ENCODE measurements around the gene PTPRE.

The PTPRE gene

DNA sequence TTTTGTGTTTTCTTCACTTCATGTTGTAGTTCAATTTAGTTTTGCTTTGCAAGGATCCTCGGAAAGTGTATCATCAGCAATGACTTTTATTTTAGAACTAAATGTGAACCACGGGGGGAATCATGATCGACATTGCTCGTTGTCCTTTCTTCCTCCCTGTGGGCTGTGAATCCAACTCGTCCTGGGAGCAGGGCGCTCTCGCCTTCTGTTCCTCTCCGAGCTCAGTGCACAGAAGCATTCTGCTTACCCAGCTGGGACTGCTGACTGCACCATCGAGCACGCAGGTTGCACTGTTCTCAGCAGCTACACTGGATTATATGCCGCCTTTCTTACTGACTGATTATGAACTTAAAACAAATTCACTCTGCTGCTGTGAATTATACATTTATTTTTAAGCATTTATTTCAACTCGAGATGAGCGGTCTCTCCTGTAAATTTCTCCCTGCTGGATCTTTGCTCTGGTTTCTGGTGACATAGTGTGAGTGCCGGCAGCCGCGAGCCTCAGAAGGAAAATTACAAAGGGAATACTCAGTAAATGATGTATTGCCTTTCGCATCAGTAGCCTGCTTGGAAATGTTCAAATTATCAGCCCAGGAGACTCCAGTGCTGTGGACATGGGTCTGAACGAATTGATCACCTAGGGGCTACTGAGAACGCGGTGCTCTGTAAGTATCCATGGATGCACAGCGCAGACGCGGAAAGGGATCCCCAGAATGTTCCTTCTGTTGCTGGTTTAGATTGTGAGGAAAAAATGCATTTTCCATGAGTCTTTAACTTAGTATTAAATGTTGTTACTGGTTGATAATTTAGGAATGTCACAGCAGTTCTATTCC lies 92.6 kb downstream of the PTPRE start:
- no peak for DNase-seq (ENCODE audit: low read depth in 2 of 2)

- no peak for DNase-seq (ENCODE audit: low read depth in 2 of 2)
These were observed 93.8 kb downstream of the PTPRE start for GRCh38 chr10:128000471-128001362.

DNA sequence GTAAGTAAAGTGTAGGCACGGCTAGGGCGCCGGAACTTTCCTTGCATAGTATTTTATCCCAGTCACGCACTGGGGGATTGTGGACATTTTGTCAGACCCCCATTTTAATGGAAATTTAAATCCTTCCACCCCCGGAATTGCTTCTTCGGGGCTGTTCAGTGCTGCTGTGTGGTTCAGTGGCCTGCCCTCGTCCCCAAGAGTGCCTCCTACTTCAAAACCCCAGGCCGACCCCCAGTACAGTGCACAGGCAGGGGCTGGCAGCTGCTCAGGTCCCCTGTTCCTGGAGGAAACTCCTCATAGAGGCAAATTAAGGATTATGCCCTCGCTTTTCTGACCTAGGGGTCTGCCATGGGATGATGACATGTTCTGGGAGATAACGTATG lies 94.5 kb downstream of the PTPRE start:
- DNase-seq (ENCODE audit: low read depth in 2 of 2), result no peak

- DNase-seq (ENCODE audit: low read depth in 2 of 2), result no peak
These were observed 94.9 kb downstream of the PTPRE start for GRCh38 chr10:128001849-128002248.

- DNase-seq (ENCODE audit: low read depth in 2 of 2), result no peak
These were observed 96.6 kb downstream of the PTPRE start for GRCh38 chr10:128003521-128003920.

- DNase-seq (ENCODE audit: low read depth in 2 of 2), result no peak
These were observed 99.0 kb downstream of the PTPRE start for GRCh38 chr10:128005858-128006257.

- DNase-seq (ENCODE audit: low read depth in 2 of 2), result no peak
These were observed 100.2 kb downstream of the PTPRE start for GRCh38 chr10:128007056-128007455.

DNA sequence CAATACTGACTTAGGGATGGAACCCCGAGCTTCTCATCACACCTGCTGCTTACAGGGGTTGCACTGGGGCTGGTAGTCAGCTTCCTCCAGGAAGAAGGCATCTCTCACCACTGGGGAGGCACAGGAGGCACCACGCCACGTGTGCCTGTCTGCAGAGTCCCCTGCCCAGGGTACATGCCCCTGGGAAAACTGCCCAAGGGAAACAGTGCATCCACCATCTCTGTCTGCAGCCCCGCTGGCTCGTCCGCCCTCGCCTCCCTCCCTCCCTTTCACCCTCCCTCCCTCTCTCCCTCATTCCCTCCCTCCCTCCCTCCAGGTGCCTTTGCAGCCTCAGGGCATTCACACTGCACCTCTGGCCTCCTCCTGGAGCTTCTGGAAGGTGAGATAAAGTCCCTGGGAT lies 101.1 kb downstream of the PTPRE start:
- DNase-seq (ENCODE audit: low read depth in 2 of 2), result no peak

- DNase-seq (ENCODE audit: low read depth in 2 of 2), result no peak
These were observed 101.8 kb downstream of the PTPRE start for GRCh38 chr10:128008521-128009250.

GRCh38 chr10:128009372-128010126 lies 102.6 kb downstream of the PTPRE start:
- DNase-seq (ENCODE audit: low read depth in 2 of 2), result no peak

DNA sequence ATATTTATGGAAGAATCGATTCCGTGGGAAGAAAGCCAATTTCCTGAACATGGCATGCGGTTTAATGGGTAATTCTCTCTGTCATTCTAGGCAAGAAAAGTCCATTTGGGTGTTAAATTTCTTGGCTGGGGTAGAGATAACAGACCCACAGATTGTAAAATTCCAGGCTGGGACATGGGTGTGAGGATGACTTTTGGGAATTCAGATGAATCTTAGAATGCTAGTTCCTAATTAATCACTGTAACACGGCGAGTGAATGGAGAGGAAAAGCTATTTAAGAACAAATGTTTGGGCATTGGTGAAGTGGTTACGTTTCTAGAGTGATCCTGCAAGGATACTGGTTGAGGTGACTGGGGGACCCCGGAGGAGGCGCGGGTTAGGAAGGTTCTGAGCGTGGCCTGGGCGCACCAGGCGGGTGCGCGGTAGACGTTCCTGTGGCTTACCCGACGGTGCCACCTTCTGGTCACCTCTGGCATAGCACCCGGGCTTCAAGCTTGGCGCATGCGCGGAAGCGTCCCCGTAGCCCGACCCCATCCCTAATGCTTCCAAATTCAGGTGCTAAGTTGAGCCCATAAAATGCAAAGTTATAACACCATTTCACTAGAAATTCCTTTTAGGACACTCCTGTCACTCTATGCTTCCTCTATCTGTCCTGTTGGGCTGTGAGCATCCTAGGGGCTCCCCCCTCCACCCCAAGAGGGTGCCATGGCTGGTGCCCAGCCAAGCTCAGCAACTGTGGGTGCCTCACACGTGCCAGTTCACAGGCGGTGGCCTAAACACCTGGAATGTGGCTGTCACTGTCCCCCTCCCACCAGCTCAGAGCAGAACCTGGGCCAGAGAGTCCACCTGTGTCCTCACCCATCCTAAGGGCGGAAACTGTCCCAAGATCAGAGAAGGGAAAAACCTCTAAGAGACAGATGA lies 104.4 kb downstream of the PTPRE start:
- DNase-seq (ENCODE audit: low read depth in 2 of 2), result peak; percentile 86 to 93

GRCh38 chr10:128013626-128014025 lies 106.7 kb downstream of the PTPRE start:
- DNase-seq (ENCODE audit: low read depth in 2 of 2), result no peak

DNA sequence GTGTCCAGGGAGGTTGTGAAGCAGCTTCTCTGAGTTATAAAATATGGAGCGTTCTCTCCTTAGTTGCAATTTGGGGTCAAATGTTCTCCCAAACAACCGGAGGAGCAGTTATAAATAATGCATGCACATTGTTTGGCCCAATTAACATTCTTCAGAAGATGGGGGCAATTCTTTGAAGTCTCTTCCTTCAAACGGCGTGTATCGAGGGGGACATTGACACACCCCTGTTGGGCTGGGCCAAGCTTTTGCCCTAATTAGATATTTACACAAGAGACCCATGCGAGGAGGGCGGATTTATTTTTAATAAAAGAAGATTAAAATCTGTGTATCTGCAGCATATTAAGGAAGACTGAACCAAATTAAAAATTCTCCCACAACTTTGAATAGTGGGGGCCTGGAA lies 107.3 kb downstream of the PTPRE start:
- DNase-seq (ENCODE audit: low read depth in 2 of 2), result no peak

DNA sequence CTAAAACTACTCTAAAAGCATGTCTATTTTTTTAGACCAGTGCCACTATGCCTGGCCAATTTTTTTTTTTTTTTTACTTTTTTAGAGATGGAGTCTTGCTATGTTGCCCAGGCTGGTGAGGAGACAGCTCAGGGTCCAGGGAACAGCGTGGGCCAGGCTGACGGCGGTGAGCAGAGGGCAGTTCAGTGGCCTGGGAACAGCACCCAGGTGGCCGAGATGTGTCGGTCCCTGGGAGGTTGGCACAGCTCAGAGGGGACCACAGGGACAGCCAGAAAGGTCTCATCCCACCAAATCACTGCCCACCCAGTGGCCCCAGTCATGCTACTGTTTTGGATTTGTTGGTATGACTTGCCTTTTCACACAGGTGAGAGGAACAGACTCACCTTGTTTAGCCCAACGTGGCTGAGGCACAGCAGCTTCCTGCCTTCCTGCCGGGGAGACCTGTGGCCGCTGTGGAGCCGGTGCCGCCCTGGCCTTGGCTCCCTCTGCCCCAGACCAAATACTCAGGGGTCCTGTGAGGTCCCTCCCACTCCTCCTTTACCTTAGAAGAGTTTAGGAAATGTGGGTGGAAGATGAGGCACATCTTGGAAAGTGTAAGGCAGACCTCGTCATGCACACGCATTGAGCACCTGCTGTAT lies 109.6 kb downstream of the PTPRE start:
- DNase-seq (ENCODE audit: low read depth in 2 of 2), result no peak

DNA sequence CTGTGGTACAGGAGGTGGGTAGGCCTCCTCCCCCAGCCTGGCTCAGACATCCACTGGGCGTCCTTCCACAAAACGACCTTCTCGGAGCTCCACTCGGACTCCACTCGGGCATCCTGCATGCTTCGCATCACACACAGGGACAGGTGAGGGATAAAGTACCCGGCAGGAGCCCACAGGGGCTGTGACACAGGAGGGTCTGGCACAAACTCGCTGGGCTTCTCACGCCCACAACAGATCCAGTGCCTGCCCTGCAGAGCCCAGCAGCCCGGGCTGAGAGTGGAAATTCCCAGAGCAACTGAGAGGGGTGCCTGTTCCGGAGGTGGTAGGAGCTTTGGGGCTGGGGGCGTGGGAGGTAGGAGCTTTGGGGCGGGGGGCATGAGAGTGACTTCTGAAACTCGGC lies 110.9 kb downstream of the PTPRE start:
- no peak for DNase-seq (ENCODE audit: low read depth in 2 of 2)

- no peak for DNase-seq (ENCODE audit: low read depth in 2 of 2)
These were observed 111.3 kb downstream of the PTPRE start for GRCh38 chr10:128018236-128018635.

- no peak for DNase-seq (ENCODE audit: low read depth in 2 of 2)
These were observed 111.8 kb downstream of the PTPRE start for GRCh38 chr10:128018691-128019090.

DNA sequence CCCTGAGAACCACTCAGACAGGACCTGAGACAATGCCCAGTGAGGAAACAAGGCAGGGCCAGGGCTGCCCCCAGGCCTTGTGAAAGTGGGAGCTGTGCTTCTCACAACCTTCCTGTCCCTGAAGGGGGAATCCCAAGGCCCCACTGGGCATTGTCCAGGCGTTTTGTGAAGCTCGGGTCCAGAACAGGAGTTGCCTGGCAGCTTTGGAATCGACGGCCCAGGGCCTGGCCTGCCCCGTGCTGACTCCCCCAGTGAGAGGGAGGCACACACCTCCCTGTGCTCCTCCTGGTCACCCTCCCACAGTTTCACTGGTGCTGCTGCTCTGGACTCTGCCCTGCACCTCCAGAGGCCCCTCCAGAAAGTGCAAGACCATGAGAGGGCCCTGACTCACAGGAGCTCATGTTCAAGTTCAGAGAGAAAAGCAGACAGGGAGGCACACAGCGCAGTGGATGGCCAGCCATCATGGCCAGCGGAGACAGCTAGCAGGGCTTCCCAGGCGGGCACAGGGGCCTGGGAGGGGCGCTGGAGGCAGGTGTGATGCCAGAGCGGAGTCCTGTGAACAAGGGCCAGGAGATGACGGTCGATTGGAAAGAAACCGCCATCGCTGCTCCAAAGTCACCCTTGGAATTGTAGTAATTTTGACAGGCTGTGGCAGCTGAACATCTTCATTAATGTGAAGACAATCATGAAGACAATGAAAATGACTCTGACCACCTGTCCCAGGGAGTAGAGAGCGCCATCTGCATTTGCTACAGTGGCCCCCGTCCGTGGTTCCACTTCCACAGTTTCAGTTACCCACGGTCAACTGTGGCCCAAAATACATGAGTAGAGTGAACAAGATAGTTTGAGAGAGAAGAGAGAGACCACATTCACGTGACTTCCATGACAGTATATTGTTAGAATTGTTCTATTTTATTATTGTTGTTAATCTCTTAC lies 115.6 kb downstream of the PTPRE start:
- no peak for DNase-seq (ENCODE audit: low read depth in 2 of 2)

DNA sequence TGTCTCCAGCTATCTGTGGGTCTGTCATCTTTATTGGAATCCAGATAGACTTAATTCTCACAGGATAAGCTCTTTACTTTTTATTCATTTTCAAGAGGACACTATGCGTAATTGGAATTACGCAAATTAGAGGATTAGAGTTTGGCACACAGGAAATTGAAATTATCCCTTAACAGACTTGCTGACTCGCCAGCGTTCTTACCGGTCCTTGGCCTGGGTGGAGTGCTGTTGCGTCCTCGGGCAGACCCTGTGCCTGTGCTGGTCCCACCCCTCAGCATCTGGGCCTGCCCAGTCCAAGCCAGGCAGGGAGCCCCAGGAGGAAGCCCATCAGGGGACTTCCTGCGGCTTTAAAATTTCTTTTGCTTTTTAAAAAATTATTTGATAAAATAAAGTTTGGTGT lies 117.5 kb downstream of the PTPRE start:
- DNase-seq (ENCODE audit: low read depth in 2 of 2), result no peak

Data from stimulated activated CD4-positive, alpha-beta T cell treated with anti-CD3 and anti-CD28 coated beads, Interleukin-1b, Interleukin-23, amount 100 ng/mL, for 4 hours (primary cell).